ENCODE measurements around the gene RPS6KA2.

GRCh38 chr6:166493427-166494100 lies 133.5 kb downstream of the RPS6KA2 start:
- no peak for TF ChIP-seq CTCF (IDR thresholded peaks at IDR 0.05)
- TF ChIP-seq EP300 (IDR thresholded peaks at IDR 0.05) = no peak
